ENCODE data around the gene TRABD2B. TPM values are rescaled to one million over a fixed set of nuclear protein-coding genes. Genes with fewer than 3 reads are reported as not detected.

TRABD2B gene
- polyA plus RNA-seq, 1 donor = 21.2 TPM

- no peak for DNase-seq
Measured at GRCh38 chr1:47993881-47994625, 3.1 kb downstream of the TRABD2B start.

- no peak for DNase-seq
Measured at GRCh38 chr1:47993416-47993740, 3.8 kb downstream of the TRABD2B start.

GRCh38 chr1:47992720-47993415 is 4.3 kb downstream of the TRABD2B start:
- no peak for DNase-seq

- no peak for DNase-seq
Measured at GRCh38 chr1:47991673-47992072, 5.5 kb downstream of the TRABD2B start.

GRCh38 chr1:47991187-47991586 is 6.0 kb downstream of the TRABD2B start:
- no peak for DNase-seq

GRCh38 chr1:47990286-47990685 is 6.9 kb downstream of the TRABD2B start:
- no peak for DNase-seq

GRCh38 chr1:47987601-47988000 is 9.6 kb downstream of the TRABD2B start:
- DNase-seq = no peak

- DNase-seq = no peak
Measured at GRCh38 chr1:47986761-47987200, 10.4 kb downstream of the TRABD2B start.

- no peak for DNase-seq
Measured at GRCh38 chr1:47985018-47985417, 12.2 kb downstream of the TRABD2B start.

GRCh38 chr1:47984175-47984789 is 12.9 kb downstream of the TRABD2B start:
- no peak for DNase-seq

GRCh38 chr1:47983691-47984090 is 13.5 kb downstream of the TRABD2B start:
- DNase-seq = no peak

GRCh38 chr1:47981667-47982350 is 15.4 kb downstream of the TRABD2B start:
- no peak for DNase-seq

- no peak for DNase-seq
Measured at GRCh38 chr1:47980501-47980900, 16.7 kb downstream of the TRABD2B start.

GRCh38 chr1:47979724-47980123 is 17.5 kb downstream of the TRABD2B start:
- DNase-seq = no peak

GRCh38 chr1:47978486-47978885 is 18.7 kb downstream of the TRABD2B start:
- no peak for DNase-seq

- no peak for DNase-seq
Measured at GRCh38 chr1:47976728-47977127, 20.5 kb downstream of the TRABD2B start.

- no peak for DNase-seq
Measured at GRCh38 chr1:47976267-47976666, 20.9 kb downstream of the TRABD2B start.

- DNase-seq = no peak
Measured at GRCh38 chr1:47975302-47975921, 21.8 kb downstream of the TRABD2B start.

GRCh38 chr1:47972864-47973432 is 24.2 kb downstream of the TRABD2B start:
- DNase-seq = no peak

GRCh38 chr1:47971385-47972160 is 25.6 kb downstream of the TRABD2B start:
- DNase-seq = no peak

- no peak for DNase-seq
Measured at GRCh38 chr1:47970882-47971281, 26.3 kb downstream of the TRABD2B start.
